ENCODE data around the gene ABAT.

The ABAT gene

GRCh38 chr16:8826278-8826879 is 152.0 kb downstream of the ABAT start:
- DNase-seq = no peak

- no peak for DNase-seq
Observed at GRCh38 chr16:8828541-8829165, 154.2 kb downstream of the ABAT start.

GRCh38 chr16:8831450-8831849 is 157.0 kb downstream of the ABAT start:
- no peak for DNase-seq

- DNase-seq = no peak
Observed at GRCh38 chr16:8831871-8832716, 157.7 kb downstream of the ABAT start.

GRCh38 chr16:8832717-8833105 is 158.3 kb downstream of the ABAT start:
- no peak for DNase-seq
